Ecto neural progenitor cell (in vitro differentiated cells): ENCODE data around the gene CTNNBL1.

ENCODE experiments used
- DNase-seq: peaks from one replicate; pipeline ENCODE4 v3.0.0-alpha.2; 2018; ENCODE audit warnings: low spot score

CTNNBL1 gene

GRCh38 chr20:37880726-37881591, 187.1 kb downstream of the CTNNBL1 start:
- DNase-seq = no peak

- no peak for DNase-seq
Observed at GRCh38 chr20:37881601-37882343, 187.9 kb downstream of the CTNNBL1 start.

GRCh38 chr20:37882961-37883712, 189.3 kb downstream of the CTNNBL1 start:
- DNase-seq = no peak

DNA sequence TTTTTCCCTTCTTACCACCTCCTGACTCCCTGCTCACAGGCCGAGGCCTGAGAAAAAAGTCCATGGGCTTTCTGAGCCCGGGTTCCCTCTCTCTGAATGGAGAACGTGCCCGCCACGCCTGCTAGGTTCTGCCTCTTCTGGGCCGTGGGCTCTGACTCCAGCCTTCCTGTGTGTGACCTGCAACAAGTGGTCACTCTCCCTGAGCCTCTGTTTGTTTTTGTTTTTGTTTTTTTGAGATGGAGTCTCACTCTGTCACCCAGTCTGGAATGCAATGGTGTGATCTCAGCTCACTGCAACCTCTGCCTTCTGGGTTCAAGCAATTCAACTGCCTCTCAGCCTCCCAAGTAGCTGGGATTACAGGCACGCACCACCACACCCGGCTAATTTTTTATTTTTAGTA, 191.2 kb downstream of the CTNNBL1 start:
- no peak for DNase-seq

- no peak for DNase-seq
Observed at GRCh38 chr20:37885593-37886503, 192.0 kb downstream of the CTNNBL1 start.

- DNase-seq = no peak
Observed at GRCh38 chr20:37886851-37887297, 193.0 kb downstream of the CTNNBL1 start.

- no peak for DNase-seq
Observed at GRCh38 chr20:37888641-37889040, 194.8 kb downstream of the CTNNBL1 start.

- DNase-seq = no peak
Observed at GRCh38 chr20:37890108-37890507, 196.3 kb downstream of the CTNNBL1 start.

GRCh38 chr20:37890643-37891042, 196.8 kb downstream of the CTNNBL1 start:
- no peak for DNase-seq

- DNase-seq = no peak
Observed at GRCh38 chr20:37892001-37892400, 198.2 kb downstream of the CTNNBL1 start.

GRCh38 chr20:37893566-37894241, 199.9 kb downstream of the CTNNBL1 start:
- DNase-seq = no peak

GRCh38 chr20:37894454-37894853, 200.6 kb downstream of the CTNNBL1 start:
- no peak for DNase-seq

- DNase-seq = no peak
Observed at GRCh38 chr20:37895166-37895565, 201.3 kb downstream of the CTNNBL1 start.

GRCh38 chr20:37896932-37897548, 203.2 kb downstream of the CTNNBL1 start:
- DNase-seq = peak; percentile 72

GRCh38 chr20:37898233-37899104, 204.6 kb downstream of the CTNNBL1 start:
- no peak for DNase-seq

GRCh38 chr20:37899105-37900045, 205.5 kb downstream of the CTNNBL1 start:
- no peak for DNase-seq

DNA sequence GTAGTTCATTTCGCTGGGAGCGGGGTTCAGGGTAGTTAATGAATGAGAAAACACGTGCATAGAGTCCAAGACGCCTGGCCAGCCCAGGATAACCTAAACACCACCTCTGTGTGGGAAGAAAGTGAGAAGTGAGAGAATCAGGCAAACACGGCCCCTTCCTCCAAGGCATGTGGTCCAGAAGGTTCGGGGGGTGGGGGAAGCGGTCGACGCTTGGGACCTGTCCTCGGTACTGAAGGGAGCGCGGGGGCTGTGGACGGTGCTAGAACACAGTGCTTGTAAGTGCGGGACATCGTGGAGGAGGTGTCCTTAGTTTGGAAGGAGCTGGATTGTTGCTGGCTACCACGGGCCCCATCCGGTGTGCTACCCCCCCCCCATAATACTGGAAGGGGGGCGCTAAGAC, 207.4 kb downstream of the CTNNBL1 start:
- DNase-seq = peak; percentile 78
